GM13977 (cell line): ENCODE measurements around the gene HCRTR1.

ENCODE experiments used
- DNase-seq: peaks from one replicate; pipeline ENCODE4 v3.0.0; 2012; ENCODE audit warnings: low spot score
- in situ Hi-C: fragments of 300-500 bp; cut with MboI; formaldehyde crosslinking; loops from one replicate; pipeline ENCODE4 v1.12.0; 2022; ENCODE audit warnings: low sequenced_read_pairs, low pct_unique_long_range_greater_than_20kb, mixed read lengths, inconsistent platforms; ENCODE audit not compliant: unreplicated experiment
- TF ChIP-seq, protein P1 (sequence below): IDR thresholded peaks from 2 replicates; pipeline ENCODE4 v1.5.1; 2012; ENCODE audit warnings: mild to moderate bottlenecking, control low read depth; ENCODE audit not compliant: insufficient read depth; ENCODE audit errors: extremely low read depth, missing control alignments

The HCRTR1 gene

DNA sequence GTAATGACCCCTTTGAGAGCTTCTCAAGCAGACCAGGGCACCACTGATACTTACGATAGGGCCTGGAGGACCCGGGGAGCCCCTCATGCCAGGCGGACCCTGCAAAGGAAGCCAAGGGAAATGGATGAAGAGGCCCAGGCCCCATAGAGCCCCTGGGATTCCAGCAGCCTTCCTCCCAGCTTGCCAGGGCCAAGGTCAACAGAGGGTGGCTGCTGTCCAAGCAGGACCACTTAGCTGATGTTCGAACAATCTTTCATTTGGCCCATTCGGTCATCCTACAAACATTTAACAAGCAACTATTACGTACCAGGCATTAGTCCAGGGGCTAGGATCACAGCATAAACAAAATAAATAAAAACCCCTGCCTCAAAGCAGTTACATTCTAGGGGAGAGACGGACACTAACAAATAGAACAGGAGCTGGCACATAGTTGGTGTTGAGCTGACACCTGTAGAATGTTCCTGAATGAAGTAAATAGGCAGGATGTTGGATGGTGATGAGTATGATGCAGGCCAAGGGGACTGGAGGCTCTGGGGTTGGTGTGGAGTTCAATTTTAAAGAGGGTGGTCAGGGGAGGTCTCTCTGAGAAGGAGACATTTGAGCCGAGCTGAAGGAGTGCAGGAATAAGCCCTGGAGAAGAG is 54.2 kb downstream of the HCRTR1 start:
- DNase-seq = no peak
- in situ Hi-C loops = loop anchor here (25.0 kb wide), 3 partner anchors 291 to 741 kb away; partner anchors contain the start of gene TMEM39B
- TF ChIP-seq, protein P1, sequence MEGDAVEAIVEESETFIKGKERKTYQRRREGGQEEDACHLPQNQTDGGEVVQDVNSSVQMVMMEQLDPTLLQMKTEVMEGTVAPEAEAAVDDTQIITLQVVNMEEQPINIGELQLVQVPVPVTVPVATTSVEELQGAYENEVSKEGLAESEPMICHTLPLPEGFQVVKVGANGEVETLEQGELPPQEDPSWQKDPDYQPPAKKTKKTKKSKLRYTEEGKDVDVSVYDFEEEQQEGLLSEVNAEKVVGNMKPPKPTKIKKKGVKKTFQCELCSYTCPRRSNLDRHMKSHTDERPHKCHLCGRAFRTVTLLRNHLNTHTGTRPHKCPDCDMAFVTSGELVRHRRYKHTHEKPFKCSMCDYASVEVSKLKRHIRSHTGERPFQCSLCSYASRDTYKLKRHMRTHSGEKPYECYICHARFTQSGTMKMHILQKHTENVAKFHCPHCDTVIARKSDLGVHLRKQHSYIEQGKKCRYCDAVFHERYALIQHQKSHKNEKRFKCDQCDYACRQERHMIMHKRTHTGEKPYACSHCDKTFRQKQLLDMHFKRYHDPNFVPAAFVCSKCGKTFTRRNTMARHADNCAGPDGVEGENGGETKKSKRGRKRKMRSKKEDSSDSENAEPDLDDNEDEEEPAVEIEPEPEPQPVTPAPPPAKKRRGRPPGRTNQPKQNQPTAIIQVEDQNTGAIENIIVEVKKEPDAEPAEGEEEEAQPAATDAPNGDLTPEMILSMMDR = no peak

DNA sequence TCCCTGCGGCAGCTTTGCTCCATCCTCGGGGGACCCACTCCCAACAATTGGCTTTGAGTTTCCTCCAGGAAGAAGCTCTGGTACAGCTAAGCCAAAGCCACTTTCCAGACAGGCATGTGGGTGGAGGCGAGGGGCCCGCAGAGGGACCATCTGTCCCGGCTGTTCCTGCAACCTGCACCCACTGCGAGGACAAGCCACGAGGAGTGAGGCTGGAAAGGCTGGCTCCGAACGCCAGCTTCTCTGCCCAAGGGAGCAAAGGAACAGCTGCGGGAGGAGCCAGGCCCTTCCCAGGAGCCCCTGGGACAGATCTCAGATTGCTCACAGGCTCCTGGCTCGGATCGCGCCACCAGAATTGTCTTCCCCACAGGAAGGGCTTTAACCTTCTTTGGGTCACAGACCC is 55.5 kb downstream of the HCRTR1 start:
- in situ Hi-C loops = loop anchor here (25.0 kb wide), 3 partner anchors 289 to 739 kb away; partner anchors contain the start of gene TMEM39B
- TF ChIP-seq, protein P1 = no peak
- DNase-seq = no peak

DNA sequence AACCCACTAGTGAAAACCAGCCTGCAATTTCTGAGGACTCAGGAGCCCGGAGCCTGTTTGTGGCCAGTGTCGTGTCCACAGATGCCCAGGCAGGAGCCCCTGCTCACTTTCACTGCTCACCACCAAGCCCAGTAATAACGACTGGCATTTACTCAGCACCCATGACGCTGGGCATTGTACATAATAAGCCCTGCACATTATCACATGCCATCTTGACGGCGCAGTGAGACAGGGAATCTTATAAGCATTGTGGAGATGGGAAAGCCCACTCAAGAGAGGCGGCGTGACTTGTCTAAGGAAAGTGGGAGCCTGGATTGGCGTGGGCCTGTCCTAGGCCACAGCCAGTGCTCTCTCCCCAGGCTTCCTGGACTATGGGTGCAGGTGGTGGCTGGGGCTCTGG is 55.9 kb downstream of the HCRTR1 start:
- in situ Hi-C loops = loop anchor here (25.0 kb wide), 3 partner anchors 289 to 739 kb away; partner anchors contain the start of gene TMEM39B
- TF ChIP-seq, protein P1 = no peak
- no peak for DNase-seq

DNA sequence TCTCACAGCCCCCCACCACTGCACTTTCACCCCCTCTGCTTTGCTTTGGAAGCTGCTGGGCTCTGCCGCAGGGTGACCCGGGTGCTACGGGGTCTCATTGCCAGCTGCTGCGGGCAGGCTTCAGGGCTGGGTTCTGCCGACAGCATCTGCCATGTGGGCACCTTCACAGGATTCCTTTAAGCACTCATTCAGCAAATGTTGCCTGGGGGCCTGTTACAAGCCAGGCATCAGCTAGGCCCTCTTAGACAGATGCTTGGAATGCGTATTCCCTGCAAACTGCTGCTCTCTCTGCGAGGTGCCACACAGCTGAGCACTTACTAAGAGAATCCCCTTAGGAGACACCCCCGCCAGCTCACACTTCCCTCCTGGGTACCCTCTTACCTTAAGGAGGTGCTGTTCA is 57.1 kb downstream of the HCRTR1 start:
- TF ChIP-seq, protein P1 = no peak
- DNase-seq = no peak
- in situ Hi-C loops = loop anchor here (25.0 kb wide), 3 partner anchors 288 to 738 kb away; partner anchors contain the start of gene TMEM39B

DNA sequence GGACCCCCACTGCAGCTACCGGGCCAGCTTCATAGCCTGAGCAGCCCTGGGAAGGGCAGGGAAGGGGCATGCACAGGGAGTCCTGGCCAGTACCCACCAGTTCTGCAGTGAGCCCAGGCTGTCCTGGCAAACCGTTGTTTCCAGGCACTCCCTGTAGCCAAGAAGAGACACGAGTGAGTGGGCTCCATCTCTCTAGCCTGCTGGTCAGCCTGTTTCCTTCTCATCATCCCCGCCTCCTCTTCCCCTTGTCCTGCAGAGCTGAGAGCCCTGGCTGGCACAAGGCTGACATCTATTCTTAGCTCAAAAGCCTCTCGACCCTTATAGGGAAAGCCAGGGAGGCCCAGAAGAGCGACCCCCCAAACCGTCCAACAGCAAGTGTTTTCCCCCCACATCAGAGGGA is 57.7 kb downstream of the HCRTR1 start:
- DNase-seq = no peak
- TF ChIP-seq, protein P1 = no peak
- in situ Hi-C loops = no loop called here

DNA sequence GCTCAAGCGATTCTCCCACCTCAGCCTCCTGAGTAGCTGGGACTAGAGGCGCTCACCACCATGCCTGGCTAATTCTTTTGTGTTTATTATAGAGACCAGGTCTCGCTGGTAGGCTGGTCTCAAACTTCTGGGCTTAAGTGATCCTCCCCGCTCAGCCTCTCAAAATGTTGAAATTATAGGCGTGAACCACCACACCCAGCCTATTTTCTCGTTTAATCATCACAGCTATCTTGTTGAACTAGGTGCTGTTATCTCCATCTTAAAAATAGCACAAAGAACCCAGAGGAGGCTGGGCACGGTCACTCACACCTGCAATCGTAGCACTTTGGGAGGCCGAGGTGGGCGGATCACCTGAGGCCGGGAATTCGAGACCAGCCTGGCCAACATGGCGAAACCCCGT is 58.3 kb downstream of the HCRTR1 start:
- no peak for DNase-seq
- in situ Hi-C loops = no loop called here
- TF ChIP-seq, protein P1 = no peak
